Amniotic stem cell (primary cell): Measurements from ENCODE around the gene CDH2.
"Not testable (repeated sequence)": the region's sequence is repeated elsewhere in the genome, so short reads cannot be mapped to it uniquely, and the experiment has no call there.

ENCODE experiments used
- DNase-seq: peaks from one replicate; lab custom pipeline; 2025; lab: John Stamatoyannopoulos, UW

Gene CDH2

GRCh38 chr18:27921392-27921791, 255.5 kb downstream of the CDH2 start:
- DNase-seq = no peak

- no peak for DNase-seq
Observed at GRCh38 chr18:27920836-27921235, 256.1 kb downstream of the CDH2 start.

GRCh38 chr18:27906189-27906588, 270.7 kb downstream of the CDH2 start:
- not testable (repeated sequence) for DNase-seq

- DNase-seq = no peak
Observed at GRCh38 chr18:27903906-27904305, 273.0 kb downstream of the CDH2 start.

- DNase-seq = no peak
Observed at GRCh38 chr18:27901424-27902226, 275.3 kb downstream of the CDH2 start.
